ENCODE data around the gene NOD2. TPM values are rescaled to one million over a fixed set of nuclear protein-coding genes. Genes with fewer than 3 reads are reported as not detected.

NOD2 gene
- total RNA-seq, 1 donor from 2014 or later: not detected

GRCh38 chr16:50683689-50684374 lies 9.6 kb upstream of the NOD2 start:
- Histone ChIP-seq H2AFZ (ENCODE audit: low read depth, low read length) (no peak overlapping the region), H3K36me3 (ENCODE audit: insufficient read depth, low read length) (no peaks in the 10 kb centered on the region), H3K4me2 (ENCODE audit: low read length) (no peak overlapping the region), H4K20me1 (ENCODE audit: insufficient read depth, low read length) (no peaks in the 10 kb centered on the region), H3K4me1 (ENCODE audit: insufficient read depth, low read length) (no peaks in the 10 kb centered on the region), H3K27ac (ENCODE audit: low read depth, low read length) (no peak overlapping the region), H3K9me3 (ENCODE audit: insufficient read depth, low read depth, low read length) (no peaks in the 10 kb centered on the region), H3K4me3 (ENCODE audit: insufficient read depth, low read depth, low read length) (no peak overlapping the region), H3K27me3 (ENCODE audit: insufficient read depth, low read length) (peaks cover 6% of the 10 kb centered on the region), H3K9ac (ENCODE audit: low read length) (no peak overlapping the region), H3K79me2 (ENCODE audit: insufficient read depth, low read length) (no peaks in the 10 kb centered on the region)
- DNase-seq (ENCODE audit: low read depth): no peak
- no peak for TF ChIP-seq EZH2 (IDR thresholded peaks at IDR 0.05; ENCODE audit: insufficient read depth, low read length)
- TF ChIP-seq, protein P1, sequence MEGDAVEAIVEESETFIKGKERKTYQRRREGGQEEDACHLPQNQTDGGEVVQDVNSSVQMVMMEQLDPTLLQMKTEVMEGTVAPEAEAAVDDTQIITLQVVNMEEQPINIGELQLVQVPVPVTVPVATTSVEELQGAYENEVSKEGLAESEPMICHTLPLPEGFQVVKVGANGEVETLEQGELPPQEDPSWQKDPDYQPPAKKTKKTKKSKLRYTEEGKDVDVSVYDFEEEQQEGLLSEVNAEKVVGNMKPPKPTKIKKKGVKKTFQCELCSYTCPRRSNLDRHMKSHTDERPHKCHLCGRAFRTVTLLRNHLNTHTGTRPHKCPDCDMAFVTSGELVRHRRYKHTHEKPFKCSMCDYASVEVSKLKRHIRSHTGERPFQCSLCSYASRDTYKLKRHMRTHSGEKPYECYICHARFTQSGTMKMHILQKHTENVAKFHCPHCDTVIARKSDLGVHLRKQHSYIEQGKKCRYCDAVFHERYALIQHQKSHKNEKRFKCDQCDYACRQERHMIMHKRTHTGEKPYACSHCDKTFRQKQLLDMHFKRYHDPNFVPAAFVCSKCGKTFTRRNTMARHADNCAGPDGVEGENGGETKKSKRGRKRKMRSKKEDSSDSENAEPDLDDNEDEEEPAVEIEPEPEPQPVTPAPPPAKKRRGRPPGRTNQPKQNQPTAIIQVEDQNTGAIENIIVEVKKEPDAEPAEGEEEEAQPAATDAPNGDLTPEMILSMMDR (IDR thresholded peaks at IDR 0.05; ENCODE audit: insufficient read depth, low read depth, low read length): no peak
- H3K9me3 Mint-ChIP-seq (ENCODE audit: unreplicated experiment): no peaks in the 10 kb centered on the region
- no peak for FAIRE-seq
- peaks cover 19% of the 10 kb centered on the region for H3K27me3 Mint-ChIP-seq (ENCODE audit: low read depth, unreplicated experiment)
- H3K4me1 Mint-ChIP-seq (ENCODE audit: low read depth, unreplicated experiment): no peaks in the 10 kb centered on the region
- H3K27ac Mint-ChIP-seq (ENCODE audit: unreplicated experiment): no peak overlapping the region
- no peak overlapping the region for H3K4me3 Mint-ChIP-seq (ENCODE audit: unreplicated experiment)
- no peaks in the 10 kb centered on the region for H3K36me3 Mint-ChIP-seq (ENCODE audit: low read depth, unreplicated experiment)

GRCh38 chr16:50684823-50685461 lies 8.5 kb upstream of the NOD2 start:
- Histone ChIP-seq H3K9me3 (ENCODE audit: insufficient read depth, low read depth, low read length) (no peaks in the 10 kb centered on the region), H3K4me2 (ENCODE audit: low read length) (no peak overlapping the region), H3K4me3 (ENCODE audit: insufficient read depth, low read depth, low read length) (no peak overlapping the region), H3K79me2 (ENCODE audit: insufficient read depth, low read length) (no peaks in the 10 kb centered on the region), H3K9ac (ENCODE audit: low read length) (no peak overlapping the region), H3K27me3 (ENCODE audit: insufficient read depth, low read length) (peaks cover 6% of the 10 kb centered on the region), H3K36me3 (ENCODE audit: insufficient read depth, low read length) (no peaks in the 10 kb centered on the region), H4K20me1 (ENCODE audit: insufficient read depth, low read length) (no peaks in the 10 kb centered on the region), H3K27ac (ENCODE audit: low read depth, low read length) (no peak overlapping the region), H2AFZ (ENCODE audit: low read depth, low read length) (no peak overlapping the region), H3K4me1 (ENCODE audit: insufficient read depth, low read length) (no peaks in the 10 kb centered on the region)
- no peak for TF ChIP-seq EZH2 (IDR thresholded peaks at IDR 0.05; ENCODE audit: insufficient read depth, low read length)
- TF ChIP-seq, protein P1 (IDR thresholded peaks at IDR 0.05; ENCODE audit: insufficient read depth, low read depth, low read length): no peak
- DNase-seq (ENCODE audit: low read depth) (no peak), FAIRE-seq (no peak)
- Mint-ChIP-seq H3K4me3 (ENCODE audit: unreplicated experiment) (no peak overlapping the region), H3K36me3 (ENCODE audit: low read depth, unreplicated experiment) (no peaks in the 10 kb centered on the region), H3K27me3 (ENCODE audit: low read depth, unreplicated experiment) (peaks cover 19% of the 10 kb centered on the region), H3K4me1 (ENCODE audit: low read depth, unreplicated experiment) (no peaks in the 10 kb centered on the region), H3K27ac (ENCODE audit: unreplicated experiment) (no peak overlapping the region), H3K9me3 (ENCODE audit: unreplicated experiment) (no peaks in the 10 kb centered on the region)

Measured in astrocyte (in vitro differentiated cells and primary cell).